CD4-positive, alpha-beta T cell treated with Interleukin-12 subunit alpha and Interleukin-12 subunit beta, for 1 hour (primary cell): ENCODE measurements around the gene CHD5.

Experiments
- DNase-seq: peaks from one replicate; pipeline ENCODE4 v3.0.0-alpha.2; 2020

The CHD5 gene

GRCh38 chr1:6172549-6172948 is 7.6 kb downstream of the CHD5 start:
- no peak for DNase-seq

- DNase-seq: no peak
Measured at GRCh38 chr1:6171548-6172124, 8.5 kb downstream of the CHD5 start.

- DNase-seq: no peak
Measured at GRCh38 chr1:6170742-6171201, 9.3 kb downstream of the CHD5 start.

GRCh38 chr1:6170116-6170741 is 9.9 kb downstream of the CHD5 start:
- DNase-seq: no peak

- DNase-seq: no peak
Measured at GRCh38 chr1:6168947-6169586, 11.1 kb downstream of the CHD5 start.

GRCh38 chr1:6167391-6168303 is 12.5 kb downstream of the CHD5 start:
- no peak for DNase-seq

- DNase-seq: no peak
Measured at GRCh38 chr1:6166655-6167390, 13.3 kb downstream of the CHD5 start.

- DNase-seq: no peak
Measured at GRCh38 chr1:6166221-6166620, 13.9 kb downstream of the CHD5 start.

DNA sequence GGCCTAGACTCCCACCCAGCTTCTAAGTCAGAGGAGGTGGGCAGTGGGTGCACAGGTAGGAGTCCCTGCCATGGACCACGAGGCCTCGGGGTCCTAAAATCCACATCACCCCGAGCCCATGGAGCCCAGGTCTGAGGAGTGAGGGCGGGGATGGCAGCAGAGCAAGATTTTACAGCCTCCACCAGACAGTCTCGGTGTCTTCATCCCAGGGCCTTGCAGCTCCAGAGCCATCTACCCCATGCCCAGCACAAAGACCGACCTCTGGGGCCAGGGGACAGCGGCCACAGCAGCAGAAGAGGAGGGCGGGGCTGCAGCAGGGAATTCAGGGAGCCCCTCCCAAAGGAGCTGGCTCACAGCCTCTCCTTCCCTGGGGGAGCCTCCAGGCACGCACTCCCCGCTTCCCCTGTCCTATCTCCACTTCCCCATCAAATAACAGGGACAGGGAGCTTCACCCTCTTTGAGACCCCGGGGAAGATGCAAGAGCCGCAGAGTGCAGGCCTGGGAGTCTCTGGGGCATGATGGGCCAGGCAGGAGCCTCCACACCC is 14.6 kb downstream of the CHD5 start:
- DNase-seq: no peak

DNA sequence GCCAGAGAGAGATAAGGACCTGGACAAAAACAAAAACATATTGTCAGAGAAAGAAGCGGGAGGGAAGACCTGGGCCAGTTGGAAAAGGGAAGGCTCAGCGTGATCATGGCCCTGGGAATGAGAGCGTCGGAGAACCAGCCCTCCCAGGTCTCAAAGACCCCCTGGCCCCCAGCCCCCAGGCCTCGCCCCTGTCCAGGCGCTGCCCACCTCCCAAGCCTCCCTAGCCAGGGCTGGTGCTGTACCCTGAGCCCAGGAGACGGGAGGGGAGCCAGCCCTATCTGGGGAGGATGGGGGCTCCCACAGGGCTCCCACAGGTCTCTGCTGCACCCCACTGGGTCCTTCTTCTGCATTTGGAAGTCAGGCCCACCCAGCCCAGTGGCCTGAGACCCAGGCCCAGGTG is 15.1 kb downstream of the CHD5 start:
- no peak for DNase-seq

DNA sequence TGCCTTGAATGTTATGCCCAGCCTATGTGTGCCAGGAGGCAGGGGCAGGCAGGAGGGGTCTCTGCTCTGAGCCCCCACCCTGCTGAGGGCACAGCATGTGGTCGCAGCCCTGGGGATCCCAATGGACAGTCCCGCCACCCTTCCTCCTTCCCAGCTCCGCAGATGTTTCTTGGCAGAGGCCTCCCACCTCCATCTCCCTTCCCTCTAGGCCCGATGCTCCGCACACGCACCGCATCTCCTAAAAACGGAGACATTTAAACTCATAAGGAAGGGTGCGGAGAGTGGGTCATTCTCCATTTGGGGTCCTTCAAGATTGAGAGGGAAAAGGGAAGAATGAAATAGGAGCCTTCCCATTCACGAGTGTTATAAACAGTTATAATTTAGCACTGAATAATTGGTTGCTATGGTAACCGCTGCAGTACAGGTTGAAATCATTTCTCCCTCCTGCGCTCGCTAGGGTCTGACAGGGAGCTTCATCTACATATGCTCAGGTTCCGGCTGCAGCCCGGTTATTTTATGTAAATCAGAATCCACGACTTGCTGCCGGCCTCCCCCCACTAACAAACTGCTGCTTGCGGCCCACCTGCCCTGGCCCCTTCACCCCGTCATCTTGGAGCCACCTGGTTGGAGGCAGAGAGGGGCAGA is 16.0 kb downstream of the CHD5 start:
- no peak for DNase-seq

DNA sequence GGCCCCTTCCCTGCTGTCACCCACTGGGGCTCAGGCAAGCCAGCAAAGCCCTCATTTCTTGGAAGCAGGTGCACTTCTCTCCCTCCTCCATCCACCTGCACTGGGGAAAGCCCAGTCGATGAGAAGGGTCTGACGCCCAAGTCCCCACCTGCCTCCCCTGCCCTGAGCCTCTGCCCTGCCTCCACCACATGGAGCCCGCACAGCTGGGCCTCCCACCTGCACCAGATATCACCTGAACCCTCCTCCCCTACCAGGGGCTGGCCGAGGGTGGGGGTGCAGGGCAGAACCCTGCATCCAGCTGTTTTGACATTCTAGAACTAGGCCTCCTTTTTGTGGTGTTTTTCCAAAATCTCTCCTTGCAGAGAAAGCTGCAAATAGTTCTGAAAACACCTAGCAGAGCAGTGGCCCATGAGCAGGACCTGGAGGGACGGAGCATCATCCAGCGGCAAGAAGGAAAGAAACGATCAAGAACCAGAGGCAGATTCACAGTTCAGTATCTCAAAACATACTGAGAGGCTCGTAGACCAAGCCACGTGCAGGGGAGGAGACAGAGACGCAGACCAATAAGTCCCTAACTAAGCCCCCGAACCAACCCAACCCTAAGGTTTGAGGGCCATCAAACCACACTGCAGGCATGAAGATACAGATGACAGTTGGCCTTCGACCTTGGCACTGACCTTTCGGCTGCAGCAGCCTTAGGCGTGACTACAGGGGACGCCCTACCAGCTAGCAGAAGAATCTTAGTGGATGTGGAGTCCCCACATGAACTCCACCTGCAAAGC is 16.7 kb downstream of the CHD5 start:
- no peak for DNase-seq

DNA sequence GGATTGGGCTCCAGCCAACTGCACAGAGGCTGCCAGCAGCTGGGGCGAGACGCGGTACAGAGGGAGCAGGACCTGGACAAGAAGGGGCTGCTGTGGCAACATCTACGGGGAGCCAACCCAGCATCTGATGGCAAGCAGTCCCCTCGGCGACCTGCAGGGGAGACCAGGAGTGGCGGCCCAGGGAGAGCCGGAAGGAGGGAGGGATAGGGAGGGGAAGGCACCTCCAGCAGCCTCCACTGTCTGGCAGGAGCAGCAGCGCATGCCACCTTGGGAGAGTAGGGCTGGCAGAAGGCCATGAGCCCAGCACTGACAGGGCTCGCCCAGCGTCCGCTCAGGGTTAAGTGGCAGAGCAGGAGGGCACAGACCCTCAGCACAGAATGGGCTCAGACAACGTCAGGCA is 17.3 kb downstream of the CHD5 start:
- DNase-seq: no peak

DNA sequence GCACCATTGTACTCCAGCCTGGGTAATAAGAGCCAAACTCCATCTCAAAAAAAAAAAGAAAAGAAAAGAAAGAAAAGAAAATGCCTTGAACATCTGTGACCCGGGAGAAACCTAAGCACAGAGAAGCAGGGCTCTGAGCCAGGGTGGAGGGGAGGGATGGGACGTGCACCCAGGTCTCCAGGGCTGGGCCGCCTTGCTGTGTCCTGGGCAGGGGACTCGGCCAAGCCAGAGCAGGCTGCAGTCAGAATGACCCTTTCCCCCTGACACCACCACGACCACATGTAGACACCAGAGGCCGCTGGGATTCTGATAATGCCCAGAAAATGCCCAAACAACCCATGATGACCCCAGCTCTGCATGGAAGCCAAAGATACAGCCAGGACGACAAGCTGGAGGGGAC is 17.8 kb downstream of the CHD5 start:
- no peak for DNase-seq

- DNase-seq: no peak
Measured at GRCh38 chr1:6158181-6158580, 21.9 kb downstream of the CHD5 start.

- no peak for DNase-seq
Measured at GRCh38 chr1:6157528-6158174, 22.5 kb downstream of the CHD5 start.

DNA sequence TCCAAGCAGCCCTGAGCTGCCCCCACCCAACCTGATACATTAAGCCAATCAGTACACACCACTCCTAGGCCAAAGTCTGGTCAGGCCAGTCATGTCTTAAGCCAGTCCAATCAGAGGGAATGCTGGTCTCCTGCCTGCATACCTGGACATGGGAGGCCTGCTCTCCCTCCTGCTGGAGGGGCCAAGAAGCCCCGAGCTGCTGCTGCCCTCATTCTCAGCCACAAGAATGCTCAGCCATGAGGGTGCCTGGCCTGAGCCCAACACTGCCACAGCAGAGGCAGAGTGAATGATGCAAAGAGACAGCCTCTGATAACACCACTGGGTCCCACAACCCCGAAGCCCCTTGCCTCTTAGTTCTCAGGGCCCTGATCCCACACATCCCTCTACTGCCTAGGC is 23.0 kb downstream of the CHD5 start:
- no peak for DNase-seq

GRCh38 chr1:6154525-6155319 is 25.4 kb downstream of the CHD5 start:
- DNase-seq: no peak

- no peak for DNase-seq
Measured at GRCh38 chr1:6152882-6153281, 27.2 kb downstream of the CHD5 start.

- DNase-seq: no peak
Measured at GRCh38 chr1:6152181-6152580, 27.9 kb downstream of the CHD5 start.
